Natural killer cell treated with Interleukin-12 subunit alpha and Interleukin-12 subunit beta and Interleukin-15 and Interleukin-18, amount 100 ng/mL, for 72 hours (primary cell): ENCODE data around the gene IL9R. TPM values are rescaled to one million over a fixed set of nuclear protein-coding genes. Genes with fewer than 3 reads are reported as not detected.
"Not testable (repeated sequence)": the region's sequence is repeated elsewhere in the genome, so short reads cannot be mapped to it uniquely, and the experiment has no call there.

Experiments
- ATAC-seq, 2 donors: fragments of 150-1000 bp; cut with Tn5 transposase in 1 of 2; sonication (Bioruptor Pico), chemical (Tn5 transposase) in 1 of 2; 2 replicates each; pipeline ENCODE4 v1.10.0; 2021
- DNase-seq: peaks from one replicate; pipeline ENCODE4 v3.0.0; 2022; ENCODE audit warnings: low spot score
- H3K27ac Mint-ChIP-seq, 2 donors: 1 replicate in 1 of 2; 2 replicates in 1 of 2; pipeline ENCODE4 v1.8.0; 2022; ENCODE audit warnings: mixed read lengths in 2 of 2, mild to moderate bottlenecking in 1 of 2, moderate library complexity in 1 of 2
- H3K27me3 Mint-ChIP-seq, 2 donors: 1 replicate in 1 of 2; 2 replicates in 1 of 2; pipeline ENCODE4 v1.8.0; 2022; ENCODE audit warnings: mixed read lengths in 2 of 2
- H3K36me3 Mint-ChIP-seq: one replicate; pipeline ENCODE4 v1.8.0; 2022; ENCODE audit warnings: mixed read lengths
- H3K4me1 Mint-ChIP-seq, 2 donors: 1 replicate in 1 of 2; 2 replicates in 1 of 2; pipeline ENCODE4 v1.8.0; 2022; ENCODE audit warnings: low read depth in 2 of 2, mixed read lengths in 2 of 2, mild to moderate bottlenecking in 1 of 2
- H3K4me3 Mint-ChIP-seq: one replicate; pipeline ENCODE4 v1.8.0; 2022; ENCODE audit warnings: mixed read lengths
- H3K9me3 Mint-ChIP-seq: 2 replicates; pipeline ENCODE4 v1.8.0; 2022; ENCODE audit warnings: mixed read lengths
- total RNA-seq, 2 donors: library from RNA; stranded (reverse); gene quantifications; one replicate each; pipeline ENCODE4 v1.2.3, GENCODE V29; 2022

IL9R gene
- total RNA-seq, 2 donors from 2014 or later, result 3.4 to 10.0 TPM

DNA sequence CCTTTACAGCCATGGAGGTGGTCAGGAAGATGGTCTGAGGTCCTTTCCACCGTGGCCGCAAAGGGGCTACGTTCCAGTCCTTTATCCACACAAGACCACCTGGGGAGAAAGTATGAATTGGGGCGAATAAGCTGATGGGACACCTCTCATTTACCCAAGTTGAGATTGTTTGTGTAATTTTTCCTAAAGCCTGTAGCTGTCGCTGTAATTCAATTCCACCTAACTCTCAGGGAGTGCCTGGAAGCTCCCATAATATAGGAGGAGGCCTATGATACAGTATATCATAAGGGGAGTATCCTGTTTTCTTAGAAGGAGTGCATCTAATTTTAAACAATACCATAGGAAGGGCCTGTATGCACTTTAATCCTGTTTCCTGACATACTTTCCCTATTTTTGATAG lies 25.8 kb upstream of the IL9R start:
- Mint-ChIP-seq H3K27me3 (peaks cover 5 to 22% of the 10 kb centered on the region in 2 donors), H3K9me3 (peaks cover 11% of the 10 kb centered on the region)
- not testable (repeated sequence) for ATAC-seq, H3K4me3 Mint-ChIP-seq, DNase-seq, H3K4me1 Mint-ChIP-seq, H3K36me3 Mint-ChIP-seq, H3K27ac Mint-ChIP-seq

DNA sequence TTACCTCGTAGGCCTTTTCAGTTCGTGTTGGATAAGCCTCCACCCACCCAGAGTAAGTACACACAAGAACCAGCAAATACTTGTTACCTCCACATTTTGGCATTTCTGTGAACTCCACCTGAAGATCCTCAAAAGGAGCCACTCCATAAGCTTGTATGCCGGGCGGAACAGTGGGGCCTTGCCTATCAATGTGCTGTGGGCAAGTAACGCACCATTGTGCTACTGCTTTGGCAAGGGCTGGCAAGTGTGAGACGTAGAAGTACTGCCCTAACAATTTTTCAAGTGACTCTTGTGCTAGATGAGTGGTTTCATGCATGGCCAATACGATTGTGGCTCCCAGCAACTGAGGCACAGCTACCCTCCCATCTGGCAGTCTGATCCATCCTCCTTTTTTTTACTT lies 25.3 kb upstream of the IL9R start:
- Mint-ChIP-seq H3K27me3 (peaks cover 0 to 22% of the 10 kb centered on the region in 2 donors), H3K9me3 (peaks cover 11% of the 10 kb centered on the region)
- not testable (repeated sequence) for H3K36me3 Mint-ChIP-seq, ATAC-seq, H3K4me3 Mint-ChIP-seq, DNase-seq, H3K4me1 Mint-ChIP-seq, H3K27ac Mint-ChIP-seq

DNA sequence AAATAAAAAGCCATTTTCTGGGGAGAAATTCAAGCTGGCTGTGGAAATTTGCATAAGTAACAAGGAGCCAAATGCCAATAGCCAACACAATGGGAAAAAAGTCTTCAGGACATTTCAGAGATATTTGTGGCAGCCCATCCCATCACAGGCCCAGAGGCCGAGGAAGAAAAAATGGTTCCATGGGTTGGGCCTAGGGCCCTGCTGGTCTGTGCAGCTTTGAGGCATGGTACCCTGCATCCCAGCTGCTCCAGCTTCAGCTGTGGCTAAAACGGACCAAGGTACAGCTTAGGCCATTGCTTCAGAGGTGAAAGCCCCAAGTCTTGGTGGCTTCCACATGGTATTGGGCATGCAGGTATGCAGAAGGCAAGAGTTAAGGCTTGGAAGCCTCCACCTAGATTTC lies 14.2 kb upstream of the IL9R start:
- H3K27ac Mint-ChIP-seq, result no peak overlapping the region
- ATAC-seq, result no peak
- no peak overlapping the region for H3K4me3 Mint-ChIP-seq

DNA sequence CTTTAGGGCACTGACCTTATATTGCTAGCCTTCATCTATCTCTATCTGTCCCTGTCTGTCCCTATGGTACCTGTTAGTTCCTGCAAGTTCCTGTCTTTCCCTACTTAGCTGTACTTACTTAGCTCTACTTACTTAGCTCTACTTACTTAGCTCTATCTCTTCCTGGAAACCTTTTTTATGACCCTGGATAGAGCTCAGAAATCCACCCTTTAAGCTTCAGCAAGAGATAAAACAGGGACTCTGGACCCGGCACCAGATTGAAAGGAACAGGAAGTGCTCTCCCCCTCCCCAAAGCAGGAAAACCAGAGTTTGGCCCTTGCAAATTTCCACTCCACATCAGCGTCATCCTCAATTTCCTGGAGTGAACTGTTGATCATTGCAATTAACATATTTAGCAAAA lies 12.3 kb upstream of the IL9R start:
- no peak for ATAC-seq
- no peak overlapping the region for H3K27ac Mint-ChIP-seq
- no peak for DNase-seq
- H3K4me1 Mint-ChIP-seq, result no peaks in the 10 kb centered on the region
- peaks cover 5% of the 10 kb centered on the region for H3K36me3 Mint-ChIP-seq
- peaks cover 8 to 14% of the 10 kb centered on the region in 2 donors for H3K27me3 Mint-ChIP-seq
- no peaks in the 10 kb centered on the region for H3K9me3 Mint-ChIP-seq
- H3K4me3 Mint-ChIP-seq, result no peak overlapping the region

More for the DNA sequence above, 14.2 kb upstream of the IL9R start:
- H3K27me3 Mint-ChIP-seq, result peaks cover 0 to 12% of the 10 kb centered on the region in 2 donors
- H3K4me1 Mint-ChIP-seq, result no peaks in the 10 kb centered on the region
- no peak for DNase-seq
- H3K9me3 Mint-ChIP-seq, result no peaks in the 10 kb centered on the region
- H3K36me3 Mint-ChIP-seq, result peaks cover 5% of the 10 kb centered on the region

DNA sequence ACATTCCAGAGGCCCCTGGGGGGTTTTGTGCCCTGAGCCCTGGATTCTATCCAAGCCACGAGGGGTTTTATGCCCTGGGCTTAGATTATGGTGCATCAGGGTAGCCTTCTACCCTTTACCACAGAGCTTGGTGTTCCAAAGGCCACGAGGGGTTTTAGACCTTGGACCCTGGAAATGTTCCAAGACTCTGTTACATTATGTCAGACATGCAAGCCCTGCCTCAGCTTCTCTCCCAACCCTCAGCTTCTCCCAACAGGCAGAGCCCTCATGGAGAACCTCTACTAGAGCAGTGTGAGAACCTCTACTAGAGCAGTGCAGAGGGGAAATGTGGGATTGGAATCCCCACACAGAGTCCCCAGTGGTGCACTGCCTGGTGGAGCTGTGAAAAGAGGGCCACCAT lies 10.5 kb upstream of the IL9R start:
- not testable (repeated sequence) for H3K27ac Mint-ChIP-seq, H3K4me3 Mint-ChIP-seq, ATAC-seq, H3K27me3 Mint-ChIP-seq, DNase-seq, H3K9me3 Mint-ChIP-seq, H3K36me3 Mint-ChIP-seq, H3K4me1 Mint-ChIP-seq

DNA sequence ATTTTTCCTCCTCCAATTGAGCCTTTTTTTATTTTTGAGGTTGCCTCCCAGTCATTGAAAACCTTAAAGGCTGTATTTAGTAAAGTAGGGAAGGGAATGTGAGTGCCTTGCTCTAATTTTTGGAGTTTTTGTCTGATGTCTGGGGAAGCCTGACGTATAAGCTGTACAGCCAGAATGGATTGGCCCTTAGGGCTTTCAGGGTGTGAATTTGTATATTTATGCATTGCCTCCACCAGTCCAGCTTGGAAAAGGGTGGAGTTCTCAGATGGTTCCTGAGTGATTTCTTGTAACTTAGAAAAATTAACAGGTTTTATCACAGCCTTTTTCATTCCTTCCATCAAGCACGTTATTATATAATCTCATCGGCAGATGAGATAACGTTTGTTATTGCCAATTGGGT lies 8.6 kb upstream of the IL9R start:
- no peaks in the 10 kb centered on the region for H3K36me3 Mint-ChIP-seq
- H3K4me1 Mint-ChIP-seq, result no peaks in the 10 kb centered on the region
- H3K9me3 Mint-ChIP-seq, result no peaks in the 10 kb centered on the region
- no peak for DNase-seq
- H3K27me3 Mint-ChIP-seq, result peaks cover 8 to 9% of the 10 kb centered on the region in 2 donors
- no peak overlapping the region for H3K4me3 Mint-ChIP-seq
- no peak overlapping the region for H3K27ac Mint-ChIP-seq
- ATAC-seq, result no peak

DNA sequence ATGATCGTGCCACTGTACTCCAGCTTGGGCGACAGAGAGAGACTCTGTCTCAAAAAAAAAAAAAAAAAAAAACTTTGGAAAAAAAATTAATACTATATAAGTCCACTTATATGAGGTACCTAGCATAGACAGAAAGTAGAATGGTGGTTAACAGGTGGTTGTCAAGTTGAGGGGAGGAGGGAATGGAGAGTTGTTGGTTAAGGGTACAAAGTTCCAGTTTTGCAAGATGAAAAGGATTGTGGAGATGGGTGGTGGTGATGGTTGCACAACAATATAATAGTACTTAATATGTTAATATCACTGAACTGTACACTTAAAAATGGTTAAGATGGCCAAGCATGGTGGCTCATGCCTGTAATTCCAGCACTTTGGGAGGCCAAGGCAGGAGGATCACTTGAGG lies 4.1 kb upstream of the IL9R start:
- Mint-ChIP-seq H3K27me3 (peaks cover 8 to 12% of the 10 kb centered on the region in 2 donors), H3K4me1 (peaks cover 8 to 11% of the 10 kb centered on the region in 2 donors), H3K36me3 (no peaks in the 10 kb centered on the region), H3K27ac (no peak overlapping the region), H3K9me3 (no peaks in the 10 kb centered on the region), H3K4me3 (no peak overlapping the region)
- ATAC-seq (no peak), DNase-seq (no peak)

DNA sequence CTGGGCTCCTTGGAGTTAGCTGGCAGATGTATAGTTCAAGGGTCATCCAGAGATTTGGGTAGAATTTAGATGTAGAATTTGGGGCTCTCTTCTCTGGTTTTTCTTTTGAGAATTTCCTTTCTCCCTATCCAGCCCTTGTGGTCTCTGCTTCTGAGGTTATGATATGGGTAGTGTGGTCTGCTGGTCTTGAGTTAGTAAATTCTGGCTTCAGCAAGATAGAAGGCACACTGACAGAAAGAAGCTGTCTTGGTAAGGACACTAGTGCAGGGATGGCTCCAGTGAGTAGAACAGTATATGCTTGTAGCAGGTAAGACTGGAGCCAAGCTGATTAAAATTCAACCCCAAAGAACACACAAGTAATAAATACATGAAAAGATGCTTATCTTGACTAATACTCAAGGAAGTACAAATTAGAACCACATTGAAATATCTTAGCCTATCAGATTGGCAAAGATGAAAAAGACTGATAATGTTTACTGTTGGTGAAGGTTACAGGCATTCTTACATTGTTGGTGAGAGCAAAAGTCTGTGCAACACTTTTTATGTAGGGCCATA lies 2.1 kb upstream of the IL9R start:
- Mint-ChIP-seq H3K4me3 (no peak overlapping the region), H3K4me1 (peaks cover 11 to 12% of the 10 kb centered on the region in 2 donors), H3K27ac (no peak overlapping the region)

DNA sequence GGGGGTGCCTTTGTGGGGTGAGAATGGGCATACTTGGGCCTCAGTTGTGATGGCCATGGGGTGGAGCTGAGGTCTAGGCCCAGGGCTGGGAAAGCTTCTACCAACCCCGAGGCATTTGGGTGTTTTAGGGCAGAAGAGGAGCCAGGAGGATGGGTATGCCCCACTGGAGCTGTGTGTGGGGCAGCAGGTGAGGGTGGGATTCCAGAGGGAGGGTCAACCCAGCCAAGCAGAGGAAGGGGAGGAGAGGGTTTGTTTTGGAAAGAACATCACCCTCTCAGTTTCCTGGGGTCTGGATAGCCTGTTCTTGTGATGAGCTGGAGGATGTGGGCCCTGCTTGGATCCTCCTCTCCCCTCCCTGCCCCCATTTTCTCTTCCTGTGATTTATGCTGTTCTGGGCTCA lies 620 bp downstream of the IL9R start:
- Mint-ChIP-seq H3K9me3 (no peaks in the 10 kb centered on the region), H3K4me1 (peaks cover 11 to 23% of the 10 kb centered on the region in 2 donors), H3K4me3 (peak overlapping the region; percentile 38), H3K27me3 (peaks cover 0 to 5% of the 10 kb centered on the region in 2 donors), H3K36me3 (no peaks in the 10 kb centered on the region), H3K27ac (peak overlapping the region in 1 of 2 donors; percentile 37)
- ATAC-seq (no peak), DNase-seq (no peak)

More for the DNA sequence above, 2.1 kb upstream of the IL9R start:
- no peak for ATAC-seq
- Mint-ChIP-seq H3K27me3 (peaks cover 0 to 8% of the 10 kb centered on the region in 2 donors), H3K36me3 (no peaks in the 10 kb centered on the region), H3K9me3 (no peaks in the 10 kb centered on the region)
- no peak for DNase-seq

DNA sequence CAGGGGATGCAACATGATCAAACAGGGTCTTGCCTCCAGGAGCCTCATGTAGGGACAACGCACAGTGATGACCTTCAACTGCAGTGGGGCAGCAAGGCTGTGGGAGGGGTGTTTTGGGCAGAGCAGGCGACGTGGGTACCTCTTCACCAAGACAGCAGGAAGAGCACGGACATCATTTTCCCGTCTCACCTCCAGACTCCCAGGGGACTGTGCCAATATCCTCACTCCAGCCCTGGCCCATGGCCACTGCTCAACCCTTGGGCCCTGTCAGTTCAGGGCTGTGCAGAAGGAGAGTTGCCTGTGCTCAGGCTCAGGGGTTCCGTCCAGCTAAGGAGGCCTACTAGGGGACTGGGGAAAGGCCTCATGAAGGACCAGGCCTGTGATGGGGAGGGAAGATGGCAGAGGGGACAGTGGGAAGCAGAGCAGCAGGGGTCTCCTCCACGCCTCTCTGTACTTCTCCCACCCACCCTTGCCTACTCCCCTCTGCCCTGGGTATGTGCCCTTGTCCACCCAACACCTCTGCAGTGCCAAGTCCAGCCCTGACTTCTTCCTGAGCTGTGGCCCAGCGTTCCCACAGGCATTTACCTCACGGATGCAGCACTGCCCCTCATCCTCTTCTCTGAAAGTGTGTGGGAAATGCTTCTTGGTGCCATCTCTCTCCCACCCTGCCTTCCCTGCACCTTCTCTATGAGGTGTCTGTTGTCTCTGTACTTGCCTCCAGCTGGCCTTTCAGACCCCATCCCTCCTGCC lies 1.4 kb downstream of the IL9R start:
- DNase-seq, result no peak
- ATAC-seq, result no peak
- Mint-ChIP-seq H3K9me3 (no peaks in the 10 kb centered on the region), H3K4me1 (peaks cover 11 to 23% of the 10 kb centered on the region in 2 donors), H3K36me3 (no peaks in the 10 kb centered on the region), H3K27ac (no peak overlapping the region), H3K4me3 (no peak overlapping the region), H3K27me3 (peaks cover 0 to 3% of the 10 kb centered on the region in 2 donors)

DNA sequence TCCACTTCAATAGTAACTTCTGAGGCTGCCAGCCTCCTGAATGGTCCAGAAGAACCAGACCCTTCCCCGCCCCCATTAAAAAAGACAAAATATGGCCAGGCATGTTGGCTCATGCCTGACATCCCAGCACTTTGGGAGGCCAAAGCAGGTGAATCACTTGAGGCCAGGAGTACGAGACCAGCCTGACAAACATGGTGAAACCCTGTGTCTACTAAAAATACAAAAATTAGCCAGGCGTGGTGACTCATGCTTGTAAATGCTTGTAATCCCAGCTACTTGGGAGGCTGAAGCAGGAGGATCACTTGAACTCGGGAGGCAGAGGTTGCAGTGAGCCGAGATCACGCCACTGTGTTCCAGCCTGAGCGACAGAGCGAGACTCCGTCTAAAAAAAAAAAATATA lies 2.3 kb downstream of the IL9R start:
- H3K4me3 Mint-ChIP-seq, H3K36me3 Mint-ChIP-seq, DNase-seq, ATAC-seq, H3K27ac Mint-ChIP-seq, H3K27me3 Mint-ChIP-seq, H3K9me3 Mint-ChIP-seq: not testable (repeated sequence)
- peaks cover 11 to 23% of the 10 kb centered on the region in 2 donors for H3K4me1 Mint-ChIP-seq

DNA sequence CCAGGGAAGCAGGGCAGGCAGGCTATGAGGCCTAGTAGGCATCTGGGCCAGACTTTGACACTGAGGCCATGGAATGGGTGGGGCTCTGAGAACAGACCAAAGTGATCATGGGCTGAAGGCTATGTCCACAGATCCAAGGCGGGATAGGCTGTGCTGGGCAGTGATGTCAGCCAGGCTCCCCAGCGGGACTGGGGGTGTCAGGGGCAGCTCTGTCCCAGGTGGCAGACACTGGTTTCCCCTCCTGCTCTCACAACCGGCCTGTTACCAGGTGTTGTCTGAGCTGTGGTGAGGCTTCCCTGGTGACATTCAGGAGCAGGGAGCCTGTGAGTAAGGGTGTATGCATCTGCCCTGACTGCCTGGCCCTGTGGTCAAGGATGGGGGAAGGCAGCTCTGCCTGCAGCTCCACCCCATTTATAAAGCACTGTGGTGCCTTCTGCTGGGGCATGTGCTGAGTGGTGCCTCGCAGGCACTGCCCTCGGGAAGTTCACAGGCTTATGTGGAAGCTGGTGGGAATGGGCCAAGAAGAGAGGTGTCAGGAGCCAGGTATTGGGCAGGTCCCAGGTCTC lies 2.9 kb downstream of the IL9R start:
- Mint-ChIP-seq H3K4me1 (peaks cover 11 to 23% of the 10 kb centered on the region in 2 donors), H3K9me3 (no peaks in the 10 kb centered on the region), H3K36me3 (no peaks in the 10 kb centered on the region), H3K27me3 (no peaks in the 10 kb centered on the region), H3K27ac (no peak overlapping the region), H3K4me3 (no peak overlapping the region)
- no peak for ATAC-seq
- DNase-seq, result no peak

DNA sequence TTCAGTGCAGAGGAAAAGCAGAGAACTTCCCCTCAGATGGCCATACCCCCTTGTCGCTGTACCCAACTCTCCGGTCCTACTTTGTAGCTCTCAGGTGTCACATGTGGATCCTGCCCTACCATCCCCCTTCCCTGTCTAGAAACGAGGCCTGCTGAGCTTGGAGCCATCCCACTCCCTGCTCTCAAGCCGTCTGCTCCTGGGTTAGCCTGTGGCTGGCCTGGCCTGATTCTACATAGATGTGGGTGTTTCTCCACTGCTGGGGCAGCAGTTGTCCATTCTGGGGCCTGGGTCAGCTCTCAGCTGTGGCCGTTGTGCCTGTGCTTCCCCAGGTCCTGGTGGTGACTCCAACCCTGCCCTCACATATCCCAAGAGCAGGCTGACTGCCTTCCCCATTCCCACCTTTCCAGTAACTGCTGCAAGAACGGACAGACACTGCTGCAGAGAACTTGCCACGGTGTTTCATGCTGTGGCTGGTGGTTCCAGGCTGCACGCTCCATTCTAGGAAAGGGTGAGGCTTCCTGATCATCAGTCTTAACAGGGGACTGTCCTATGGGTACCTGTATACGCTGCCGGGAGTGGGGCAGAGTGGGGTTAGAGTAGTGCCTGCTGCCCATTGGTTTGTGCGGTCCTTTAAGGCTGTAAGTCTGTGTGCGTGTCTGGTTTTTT lies 3.6 kb downstream of the IL9R start:
- Mint-ChIP-seq H3K36me3 (no peaks in the 10 kb centered on the region), H3K27me3 (no peaks in the 10 kb centered on the region), H3K9me3 (no peaks in the 10 kb centered on the region), H3K4me1 (peaks cover 11 to 23% of the 10 kb centered on the region in 2 donors), H3K27ac (no peak overlapping the region), H3K4me3 (no peak overlapping the region)
- no peak for DNase-seq
- ATAC-seq, result no peak

DNA sequence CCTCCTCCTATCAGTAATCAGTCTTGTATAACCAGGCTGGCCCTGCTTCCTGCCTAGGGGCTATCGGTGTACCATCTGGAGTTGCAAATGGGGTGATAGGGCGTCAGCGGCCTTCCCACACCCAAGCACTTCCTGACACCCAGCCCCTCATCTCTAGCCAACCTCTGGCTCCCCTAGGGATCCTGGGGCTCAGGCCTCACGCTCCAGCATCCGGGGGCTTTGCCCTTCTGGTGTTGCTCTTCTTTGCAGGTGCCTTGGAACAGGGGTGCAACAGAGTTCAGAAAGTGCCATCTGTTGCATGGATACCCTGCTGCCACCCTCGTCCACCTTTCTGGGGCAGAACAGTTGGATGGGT lies 4.1 kb downstream of the IL9R start:
- H3K27ac Mint-ChIP-seq, result no peak overlapping the region
- ATAC-seq (peak in 1 of 2 donors; percentile 42), DNase-seq (no peak)
- H3K4me1 Mint-ChIP-seq, result peaks cover 11 to 23% of the 10 kb centered on the region in 2 donors
- H3K9me3 Mint-ChIP-seq, result no peaks in the 10 kb centered on the region
- no peak overlapping the region for H3K4me3 Mint-ChIP-seq
- H3K36me3 Mint-ChIP-seq, result no peaks in the 10 kb centered on the region
- H3K27me3 Mint-ChIP-seq, result no peaks in the 10 kb centered on the region
